Muscle of leg (tissue), 11 donors: Measurements from ENCODE around the gene PRKAG2. TPM values are rescaled to one million over a fixed set of nuclear protein-coding genes. Genes with fewer than 3 reads are reported as not detected.

Experiments used
- DNase-seq: peaks from one replicate; pipeline ENCODE4 v3.0.0; 2013
- H3K27ac ChIP-seq: one replicate; pipeline ENCODE4 v1.5.1; 2013; ENCODE audit warnings: mild to moderate bottlenecking, low read length, control low read depth
- H3K27me3 ChIP-seq: one replicate; pipeline ENCODE4 v1.6.1; 2013; ENCODE audit warnings: low read length; ENCODE audit not compliant: control insufficient read depth, insufficient read depth
- H3K36me3 ChIP-seq: one replicate; pipeline ENCODE4 v1.6.1; 2013; ENCODE audit warnings: low read length; ENCODE audit not compliant: control insufficient read depth, insufficient read depth
- H3K4me1 ChIP-seq: one replicate; pipeline ENCODE4 v1.6.1; 2013; ENCODE audit warnings: low read length; ENCODE audit not compliant: control insufficient read depth, insufficient read depth
- H3K4me3 ChIP-seq: one replicate; pipeline ENCODE4 v1.5.1; 2013; ENCODE audit warnings: low read length, control low read depth
- H3K9me3 ChIP-seq: replicated peaks from 2 replicates; pipeline ENCODE4 v1.6.1; 2013; ENCODE audit warnings: low read depth, low read length; ENCODE audit not compliant: control insufficient read depth
- WGBS: methylation state at CpG from one replicate; pipeline ENCODE4 v1.1.5; 2013; ENCODE audit warnings: missing lambda C conversion rate; ENCODE audit not compliant: insufficient coverage; 5-methylcytosine and 5-hydroxymethylcytosine counted together
- polyA plus RNA-seq, 8 donors: library from polyadenylated mRNA; unstranded; fragments of 120-200 nt; gene quantifications; one replicate each; pipeline versions ENCODE4 v1.2.1 to v1.2.3, GENCODE V29; 2013; ENCODE audit warnings: inconsistent platforms in 1 of 8, low replicate concordance in 1 of 8; ENCODE audit not compliant: insufficient read length in 8 of 8, insufficient read depth in 1 of 8
- total RNA-seq: library from RNA; stranded (reverse); fragments of 120-200 nt; gene quantifications from one replicate; pipeline ENCODE4 v1.2.4, GENCODE V29; 2013

The PRKAG2 gene
- total and polyA plus RNA-seq, 9 donors, result 3.9 to 16.4 (median 11.2) TPM

DNA sequence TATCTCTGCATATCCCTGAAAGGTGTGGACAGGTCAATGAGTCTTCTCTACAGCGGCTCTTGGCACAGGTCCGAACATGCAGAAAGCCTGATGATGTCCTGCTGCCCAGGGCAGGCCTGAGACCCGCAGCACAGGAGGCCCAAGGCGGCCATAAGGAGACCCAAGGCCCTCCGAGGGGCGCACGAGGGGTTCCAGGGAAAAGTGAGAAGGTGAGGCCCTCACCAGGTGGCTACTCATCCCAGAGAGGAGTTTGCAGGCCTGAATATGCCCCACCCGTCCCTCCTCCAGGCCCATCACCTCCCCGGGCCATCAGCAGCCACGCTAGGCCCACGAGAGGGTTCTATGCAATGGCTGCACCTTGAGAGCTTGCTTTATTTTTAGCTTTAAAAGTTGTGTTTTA lies 183.8 kb downstream of the PRKAG2 start:
- H3K4me3 ChIP-seq, result no peak overlapping the region
- WGBS, result 70% methylated on average over 4 of the region's 11 CpGs
- H3K9me3 ChIP-seq, result peaks cover 2% of the 10 kb centered on the region
- DNase-seq, result no peak
- H3K27me3 ChIP-seq, result peaks cover 5% of the 10 kb centered on the region
- peaks cover 48% of the 10 kb centered on the region for H3K4me1 ChIP-seq
- no peaks in the 10 kb centered on the region for H3K36me3 ChIP-seq
- H3K27ac ChIP-seq, result no peak overlapping the region

- no peak for DNase-seq
- Histone ChIP-seq H3K4me3 (no peak overlapping the region), H3K9me3 (peaks cover 2% of the 10 kb centered on the region), H3K27ac (no peak overlapping the region), H3K36me3 (no peaks in the 10 kb centered on the region), H3K4me1 (peaks cover 52% of the 10 kb centered on the region), H3K27me3 (peaks cover 5% of the 10 kb centered on the region)
- 80% methylated on average over 3 of the region's 9 CpGs for WGBS
Observed at GRCh38 chr7:151692721-151693120, 184.2 kb downstream of the PRKAG2 start.

DNA sequence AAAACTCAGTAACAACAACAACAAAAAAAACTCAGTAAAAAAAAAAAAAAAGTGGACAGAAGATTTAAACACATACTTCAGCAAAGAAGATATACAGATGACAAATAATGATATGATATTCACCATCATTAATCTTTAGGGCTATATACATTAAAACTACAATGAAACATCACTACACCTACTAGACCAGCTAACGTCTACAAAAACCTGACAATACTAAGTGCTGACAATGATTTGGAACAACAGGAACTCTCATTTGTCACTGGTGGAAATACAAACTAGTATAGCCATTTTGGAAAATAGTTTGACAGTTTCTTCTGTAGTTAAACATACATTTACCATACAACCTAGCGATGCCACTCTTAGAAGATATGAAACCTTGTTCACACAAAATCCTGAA lies 185.5 kb downstream of the PRKAG2 start:
- Histone ChIP-seq H3K4me3 (no peak overlapping the region), H3K27ac (no peak overlapping the region), H3K4me1 (peaks cover 52% of the 10 kb centered on the region), H3K27me3 (peaks cover 5% of the 10 kb centered on the region), H3K36me3 (no peaks in the 10 kb centered on the region), H3K9me3 (peaks cover 2% of the 10 kb centered on the region)
- no peak for DNase-seq
- no CpG with 5 or more reads among the region's 2 CpGs for WGBS

GRCh38 chr7:151690606-151691005 lies 186.3 kb downstream of the PRKAG2 start:
- no peak overlapping the region for H3K27ac ChIP-seq
- no peaks in the 10 kb centered on the region for H3K36me3 ChIP-seq
- H3K4me1 ChIP-seq, result peaks cover 50% of the 10 kb centered on the region
- H3K9me3 ChIP-seq, result peaks cover 2% of the 10 kb centered on the region
- WGBS, result 100% methylated on average over 2 of the region's 6 CpGs
- no peak overlapping the region for H3K4me3 ChIP-seq
- no peak for DNase-seq
- H3K27me3 ChIP-seq, result peaks cover 5% of the 10 kb centered on the region

DNA sequence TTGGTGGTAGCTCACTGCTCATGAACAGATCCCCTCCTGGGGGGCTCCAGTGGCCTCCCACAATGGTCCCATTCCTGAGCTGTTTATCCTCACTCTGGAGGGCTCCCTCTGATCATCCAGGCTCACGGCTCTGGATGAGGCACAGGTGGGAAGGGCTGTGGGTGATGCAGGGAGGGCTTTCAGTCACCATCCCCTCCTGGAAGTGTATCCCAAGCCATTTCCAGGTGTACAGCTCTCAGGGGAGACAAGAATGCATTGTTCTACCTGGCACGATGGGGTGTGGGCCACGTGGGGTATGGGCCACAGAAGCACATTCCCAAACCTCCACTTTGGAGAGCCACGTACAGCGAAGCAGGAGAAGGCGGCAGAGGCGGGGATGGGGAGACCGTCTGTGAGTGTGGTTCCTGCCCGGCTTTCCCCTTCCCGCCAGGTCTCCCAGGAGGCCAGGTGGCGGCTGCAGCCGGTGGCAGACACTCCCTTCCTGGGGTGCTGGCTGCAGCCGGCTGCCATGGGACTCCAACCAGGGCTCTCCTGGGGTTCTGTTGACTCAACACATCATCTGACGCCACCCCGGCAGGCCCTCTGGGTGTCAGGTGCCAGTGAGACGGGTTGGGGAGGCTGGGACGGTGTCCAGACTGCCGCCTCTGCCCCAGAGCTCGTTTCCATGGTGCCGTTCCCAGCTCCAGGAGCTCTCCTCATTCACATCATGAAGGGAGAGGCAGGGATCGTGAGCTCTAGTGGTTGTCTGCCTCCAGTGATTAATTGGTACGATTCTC lies 187.5 kb downstream of the PRKAG2 start:
- H3K27ac ChIP-seq, result no peak overlapping the region
- H3K4me3 ChIP-seq, result no peak overlapping the region
- no peak for DNase-seq
- peaks cover 2% of the 10 kb centered on the region for H3K9me3 ChIP-seq
- H3K4me1 ChIP-seq, result peaks cover 38% of the 10 kb centered on the region
- 74% methylated on average over 14 of the region's 22 CpGs for WGBS
- peaks cover 5% of the 10 kb centered on the region for H3K27me3 ChIP-seq
- no peaks in the 10 kb centered on the region for H3K36me3 ChIP-seq

- H3K4me1 ChIP-seq, result peaks cover 40% of the 10 kb centered on the region
- H3K9me3 ChIP-seq, result peaks cover 2% of the 10 kb centered on the region
- H3K27ac ChIP-seq, result peak overlapping the region; percentile 59
- WGBS, result 84% methylated on average over 9 of the region's 19 CpGs
- no peak for DNase-seq
- H3K4me3 ChIP-seq, result no peak overlapping the region
- H3K36me3 ChIP-seq, result no peaks in the 10 kb centered on the region
- H3K27me3 ChIP-seq, result peaks cover 5% of the 10 kb centered on the region
Observed at GRCh38 chr7:151688236-151688780, 188.6 kb downstream of the PRKAG2 start.

DNA sequence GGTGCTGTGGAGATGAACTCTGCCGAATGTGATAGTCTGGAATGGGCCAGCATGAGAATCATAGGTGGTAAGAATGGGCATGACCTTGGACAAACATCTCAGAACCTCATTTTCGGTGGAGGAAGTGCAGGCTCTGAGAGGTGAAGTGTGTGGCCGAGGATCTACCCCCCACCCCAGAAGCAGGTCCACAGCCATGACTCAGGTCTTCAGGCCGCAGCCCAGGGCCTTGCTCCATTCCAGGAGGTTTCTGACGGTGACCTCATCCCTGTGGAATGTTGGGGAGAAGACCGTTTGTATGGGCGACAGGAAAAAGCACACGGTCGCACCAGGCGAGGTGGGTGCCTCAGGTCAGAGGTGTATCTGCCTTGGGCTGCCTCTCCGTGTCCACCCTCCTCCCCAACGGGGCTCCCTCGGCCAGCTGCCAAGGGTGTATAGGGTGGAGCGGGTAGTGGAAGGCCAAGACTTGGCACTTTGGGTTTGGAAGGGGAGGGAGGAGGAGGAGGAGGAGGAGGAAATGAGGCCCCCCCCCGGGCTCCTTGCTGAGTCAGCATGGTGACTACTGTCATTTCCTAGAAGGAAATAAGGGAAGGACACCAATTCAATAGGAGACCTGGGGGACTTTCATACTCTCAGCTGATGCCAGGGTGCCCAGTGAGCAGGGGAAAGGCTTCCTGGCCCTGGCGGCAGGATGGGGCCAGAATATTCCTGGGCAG lies 189.2 kb downstream of the PRKAG2 start:
- Histone ChIP-seq H3K4me1 (peaks cover 33% of the 10 kb centered on the region), H3K27me3 (peaks cover 5% of the 10 kb centered on the region), H3K36me3 (no peaks in the 10 kb centered on the region), H3K27ac (peak overlapping the region; percentile 59), H3K4me3 (no peak overlapping the region), H3K9me3 (peaks cover 2% of the 10 kb centered on the region)
- peak; percentile 50 for DNase-seq
- WGBS, result 90% methylated on average over 2 of the region's 16 CpGs

DNA sequence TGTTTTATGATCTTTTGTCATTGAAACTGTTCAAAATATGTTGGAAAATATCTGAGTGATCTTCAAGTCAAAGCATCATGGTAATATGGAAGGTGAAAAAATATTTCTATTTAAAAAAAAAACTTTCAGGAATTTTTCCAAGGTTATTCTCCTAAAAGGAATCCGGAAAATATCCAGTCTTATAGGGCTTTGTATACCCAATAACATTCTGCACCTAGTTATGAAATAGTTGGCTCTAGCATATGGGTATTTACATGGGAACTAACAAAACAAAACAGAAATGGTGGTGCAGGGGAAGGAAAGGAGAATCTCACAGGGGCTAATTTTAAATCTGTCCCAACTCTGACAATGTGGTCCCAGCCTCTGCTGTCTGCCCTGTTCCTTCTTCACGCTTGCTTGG lies 190.1 kb downstream of the PRKAG2 start:
- 67% methylated on average over 1 of the region's 2 CpGs for WGBS
- H3K9me3 ChIP-seq, result peaks cover 2% of the 10 kb centered on the region
- peak overlapping the region; percentile 59 for H3K27ac ChIP-seq
- H3K27me3 ChIP-seq, result peaks cover 5% of the 10 kb centered on the region
- H3K4me3 ChIP-seq, result no peak overlapping the region
- DNase-seq, result no peak
- peaks cover 33% of the 10 kb centered on the region for H3K4me1 ChIP-seq
- no peaks in the 10 kb centered on the region for H3K36me3 ChIP-seq

DNA sequence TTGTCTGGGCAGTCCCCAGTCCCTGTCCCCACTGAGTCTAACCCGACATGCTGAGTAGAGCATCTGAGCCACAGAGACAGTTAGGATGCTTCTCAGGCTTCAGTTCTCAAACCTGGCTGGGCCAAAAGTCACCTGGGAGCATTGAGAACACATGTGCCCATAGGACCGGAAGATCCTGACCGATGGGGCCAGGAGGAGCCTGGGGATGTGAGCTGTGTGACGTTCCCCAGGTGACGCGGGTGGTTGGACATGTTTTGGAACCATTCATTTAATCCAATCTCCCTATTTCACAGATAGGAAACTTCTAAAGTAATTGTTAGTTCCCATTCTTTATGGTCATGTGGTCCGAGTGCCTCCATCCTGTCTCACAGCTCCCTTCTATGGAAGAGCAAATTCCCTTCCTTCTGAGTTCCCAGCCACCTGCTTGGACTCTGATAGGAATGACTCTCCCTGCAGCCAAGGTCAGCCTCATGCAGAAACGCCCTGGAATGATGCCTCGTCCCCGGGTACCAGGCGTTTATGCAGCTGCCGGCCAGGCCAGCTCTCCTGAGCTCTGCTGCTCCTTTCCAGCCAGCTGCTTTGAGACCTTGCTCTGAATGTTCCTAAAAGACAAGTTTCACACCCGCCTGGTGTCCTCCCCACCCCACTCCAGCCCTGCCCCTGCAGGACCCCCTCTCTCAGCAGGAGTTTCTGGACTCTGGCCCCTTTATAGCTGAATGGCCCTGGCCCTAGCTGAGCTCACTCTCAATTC lies 190.7 kb downstream of the PRKAG2 start:
- Histone ChIP-seq H3K27ac (peak overlapping the region; percentile 55), H3K9me3 (no peaks in the 10 kb centered on the region), H3K27me3 (peaks cover 5% of the 10 kb centered on the region), H3K36me3 (no peaks in the 10 kb centered on the region), H3K4me1 (peaks cover 33% of the 10 kb centered on the region), H3K4me3 (no peak overlapping the region)
- DNase-seq, result peak; percentile 70
- 25% methylated on average over 6 of the region's 13 CpGs for WGBS
